WTC11 (cell line): ENCODE data around the gene SRSF8. TPM values are rescaled to one million over a fixed set of nuclear protein-coding genes. Genes with fewer than 3 reads are reported as not detected.

Experiments
- ATAC-seq: fragments of 200-7000 bp; cut with Tn5 transposase; 2 replicates; pipeline ENCODE4 v1.10.0; 2021; ENCODE audit warnings: mild to moderate bottlenecking, moderate library complexity
- CTCF ChIA-PET: fragments of 300-600 bp; sonication (Branson Sonifier 250); formaldehyde crosslinking; loops from one replicate; lab custom pipeline; 2021; ENCODE audit warnings: antibody characterized with exemption; lab: Charles Lee
- POLR2A ChIA-PET: fragments of 350-600 bp; sonication (Branson Sonifier 250); formaldehyde crosslinking; loops from one replicate; lab custom pipeline; 2021; ENCODE audit warnings: antibody characterized with exemption; lab: Charles Lee
- DNase-seq: peaks from one replicate; pipeline ENCODE4 v3.0.0; 2021; ENCODE audit warnings: low spot score
- H3K27ac Mint-ChIP-seq: 2 replicates; pipeline ENCODE4 v1.8.0; 2021; ENCODE audit warnings: mixed read lengths
- H3K27me3 Mint-ChIP-seq: 2 replicates; pipeline ENCODE4 v1.8.0; 2021; ENCODE audit warnings: low read depth, mild to moderate bottlenecking, moderate library complexity, mixed read lengths
- H3K36me3 Mint-ChIP-seq: 2 replicates; pipeline ENCODE4 v1.8.0; 2021; ENCODE audit warnings: mixed read lengths
- H3K4me1 Mint-ChIP-seq: 2 replicates; pipeline ENCODE4 v1.8.0; 2022; ENCODE audit warnings: mixed read lengths
- H3K4me3 Mint-ChIP-seq: 2 replicates; pipeline ENCODE4 v1.8.0; 2021; ENCODE audit warnings: mild to moderate bottlenecking, moderate library complexity, mixed read lengths
- H3K9me3 Mint-ChIP-seq: 2 replicates; pipeline ENCODE4 v1.8.0; 2021; ENCODE audit warnings: mixed read lengths
- FOXP4 ChIP-seq: sonication (generic); formaldehyde crosslinking; IDR thresholded peaks from 2 replicates; pipeline ENCODE4 v1.8.0; 2022; ENCODE audit warnings: mild to moderate bottlenecking, missing genetic modification reagents
- GRHL2 ChIP-seq: fragments of 250-450 bp; sonication (Bioruptor Pico); IDR thresholded peaks from 2 replicates; pipeline ENCODE4 v1.8.0; 2022; ENCODE audit warnings: mild to moderate bottlenecking, moderate library complexity; ENCODE audit not compliant: insufficient replicate concordance, severe bottlenecking
- KAT7 ChIP-seq: sonication (generic); formaldehyde crosslinking; IDR thresholded peaks from 2 replicates; pipeline ENCODE4 v1.8.1; 2023; ENCODE audit warnings: missing genetic modification reagents, mild to moderate bottlenecking, borderline replicate concordance
- NFATC4 ChIP-seq: fragments of 250-450 bp; sonication (Bioruptor Pico); IDR thresholded peaks from 2 replicates; pipeline ENCODE4 v1.9.0; 2021; ENCODE audit warnings: mild to moderate bottlenecking
- PRDM15 ChIP-seq: sonication (generic); formaldehyde crosslinking; IDR thresholded peaks from 2 replicates; pipeline ENCODE4 v1.8.0; 2022; ENCODE audit warnings: missing genetic modification reagents
- RELA ChIP-seq: sonication (generic); formaldehyde crosslinking; IDR thresholded peaks from 2 replicates; pipeline ENCODE4 v1.8.1; 2022; ENCODE audit warnings: missing genetic modification reagents, mild to moderate bottlenecking, borderline replicate concordance
- RORB ChIP-seq: fragments of 250-450 bp; sonication (Bioruptor Pico); IDR thresholded peaks from 2 replicates; pipeline ENCODE4 v1.9.0; 2021; ENCODE audit warnings: mild to moderate bottlenecking
- TCF7 ChIP-seq: sonication (generic); formaldehyde crosslinking; IDR thresholded peaks from 2 replicates; pipeline ENCODE4 v1.8.0; 2022; ENCODE audit warnings: mild to moderate bottlenecking, low read depth, missing genetic modification reagents, moderate library complexity
- ZMAT4 ChIP-seq: fragments of 250-450 bp; sonication (Bioruptor Pico); IDR thresholded peaks from 2 replicates; pipeline ENCODE4 v1.9.0; 2021; ENCODE audit warnings: mild to moderate bottlenecking
- ZNF281 ChIP-seq: sonication (generic); formaldehyde crosslinking; IDR thresholded peaks from 2 replicates; pipeline ENCODE4 v1.8.0; 2023; ENCODE audit warnings: mild to moderate bottlenecking, missing genetic modification reagents
- ZNF396 ChIP-seq: fragments of 250-450 bp; sonication (Bioruptor Pico); IDR thresholded peaks from 2 replicates; pipeline ENCODE4 v1.8.0; 2021; ENCODE audit warnings: mild to moderate bottlenecking, moderate library complexity, borderline replicate concordance
- total RNA-seq: library from RNA; stranded (reverse); gene quantifications from 3 replicates; pipeline ENCODE4 v1.2.3, GENCODE V29; 2021

SRSF8 gene
- total RNA-seq, 1 experiment from 2014 or later, result 20.9 TPM

- Mint-ChIP-seq H3K4me1 (peaks cover 30% of the 10 kb centered on the region), H3K27me3 (no peaks in the 10 kb centered on the region)
- CTCF ChIA-PET, result interaction anchor here (1.0 to 1.1 kb wide), 2 partner anchors 11 to 37 kb away, joined by 4 read pairs; partner anchors contain the start of gene SRSF8
These were observed 37.6 kb downstream of the SRSF8 start for GRCh38 chr11:95104121-95104830.

More at GRCh38 chr11:95104121-95104830, 37.6 kb downstream of the SRSF8 start:
- TF ChIP-seq GRHL2 (CRISPR knock-in tag), result no peak
- TF ChIP-seq TCF7 (CRISPR knock-in tag), result no peak
- no peak for TF ChIP-seq ZNF396 (CRISPR knock-in tag)
- TF ChIP-seq RELA (CRISPR knock-in tag), result no peak
- no peak for TF ChIP-seq NFATC4
- TF ChIP-seq FOXP4, result no peak
- no peak for TF ChIP-seq RORB
- no peak for TF ChIP-seq PRDM15
- no peak for TF ChIP-seq KAT7
- no peak for TF ChIP-seq ZMAT4 (CRISPR knock-in tag)
- no peak for TF ChIP-seq ZNF281
- no peak for ATAC-seq
- H3K36me3 Mint-ChIP-seq, result no peaks in the 10 kb centered on the region
- no peak overlapping the region for H3K27ac Mint-ChIP-seq
- H3K9me3 Mint-ChIP-seq, result no peaks in the 10 kb centered on the region
- no peak overlapping the region for H3K4me3 Mint-ChIP-seq
- DNase-seq, result no peak
- POLR2A ChIA-PET, result no interaction called here
